KOPT-K1 (cell line): ENCODE measurements around the gene EVL.

ENCODE experiments used
- H3K27ac ChIP-seq: fragments of 200-600 bp; sonication (generic); 2 replicates; pipeline ENCODE4 v1.5.1; 2016; ENCODE audit warnings: antibody characterized with exemption, mild to moderate bottlenecking, low read depth, low read length; ENCODE audit not compliant: poor library complexity, severe bottlenecking
- H3K36me3 ChIP-seq: fragments of 200-600 bp; sonication (generic); 2 replicates; pipeline ENCODE4 v1.5.1; 2017; ENCODE audit warnings: antibody characterized with exemption, mild to moderate bottlenecking, low read length, moderate library complexity; ENCODE audit not compliant: insufficient read depth
- H3K9me3 ChIP-seq: fragments of 200-600 bp; sonication (generic); 2 replicates; pipeline ENCODE4 v1.5.1; 2017; ENCODE audit warnings: antibody characterized with exemption, low read length, mild to moderate bottlenecking; ENCODE audit not compliant: insufficient read depth, poor library complexity, severe bottlenecking

EVL gene

GRCh38 chr14:100142073-100143040 lies 77.1 kb downstream of the EVL start:
- Histone ChIP-seq H3K36me3 (peaks cover 85% of the 10 kb centered on the region), H3K27ac (no peak overlapping the region), H3K9me3 (no peaks in the 10 kb centered on the region)

DNA sequence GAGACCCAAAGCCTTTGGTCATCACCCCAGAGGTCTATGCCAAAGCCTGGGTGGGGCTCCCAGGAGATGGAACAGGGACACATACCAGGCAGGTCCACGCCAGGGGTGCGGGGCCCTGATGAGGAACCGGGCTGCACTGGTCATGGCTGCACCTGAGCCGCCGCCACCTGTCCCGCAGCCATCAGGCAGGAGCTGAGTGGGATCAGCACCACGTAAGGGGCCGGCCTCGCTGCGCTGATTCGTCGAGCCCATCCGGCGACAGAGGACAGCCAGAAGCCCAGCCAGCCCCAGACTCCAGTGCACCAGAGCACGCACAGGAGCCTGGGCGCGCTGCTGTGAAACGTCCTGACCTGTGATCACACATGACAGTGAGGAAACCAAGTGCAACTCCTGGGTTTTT lies 78.3 kb downstream of the EVL start:
- H3K9me3 ChIP-seq: no peaks in the 10 kb centered on the region
- H3K36me3 ChIP-seq: peaks cover 73% of the 10 kb centered on the region
- no peak overlapping the region for H3K27ac ChIP-seq

GRCh38 chr14:100143934-100144333 lies 78.7 kb downstream of the EVL start:
- Histone ChIP-seq H3K9me3 (no peaks in the 10 kb centered on the region), H3K27ac (no peak overlapping the region)

GRCh38 chr14:100144645-100144995 lies 79.4 kb downstream of the EVL start:
- Histone ChIP-seq H3K9me3 (no peaks in the 10 kb centered on the region), H3K36me3 (peaks cover 62% of the 10 kb centered on the region), H3K27ac (peak overlapping the region; percentile 70)

More at GRCh38 chr14:100143934-100144333, 78.7 kb downstream of the EVL start:
- H3K36me3 ChIP-seq: peaks cover 69% of the 10 kb centered on the region

DNA sequence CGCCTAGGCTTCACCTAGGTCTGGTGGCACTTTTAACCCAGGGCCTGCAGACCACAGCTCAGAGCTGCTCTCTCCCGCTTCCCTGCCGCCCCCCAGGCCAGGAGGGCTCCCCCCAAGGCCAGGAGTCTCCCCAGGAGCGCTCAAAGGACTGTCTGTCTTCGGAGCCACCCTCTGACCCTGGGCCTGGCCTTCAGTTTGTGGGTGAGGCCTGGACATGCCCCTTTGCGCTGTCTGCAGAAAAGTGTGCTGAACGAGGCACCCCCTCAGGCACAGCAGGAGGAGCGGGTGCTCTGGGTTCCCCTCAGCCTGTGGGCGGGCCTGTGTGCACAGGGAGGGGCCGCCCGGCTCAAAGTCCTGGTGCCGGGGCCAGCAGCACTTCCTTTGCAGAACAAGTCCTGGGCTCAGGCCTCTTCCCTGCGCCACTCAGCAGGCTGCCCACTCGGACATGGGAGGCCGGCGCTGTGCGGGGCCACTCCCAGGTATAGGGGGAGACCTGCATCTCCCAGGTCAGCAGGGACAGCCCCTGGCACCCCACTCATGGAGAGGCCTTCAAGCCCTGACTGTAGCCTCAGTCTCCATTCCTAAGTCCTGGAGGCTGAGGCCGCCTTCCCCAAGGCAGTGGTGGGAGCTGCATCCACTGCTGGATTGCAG lies 79.9 kb downstream of the EVL start:
- H3K27ac ChIP-seq: peak overlapping the region; percentile 70
- peaks cover 57% of the 10 kb centered on the region for H3K36me3 ChIP-seq
- H3K9me3 ChIP-seq: no peaks in the 10 kb centered on the region

DNA sequence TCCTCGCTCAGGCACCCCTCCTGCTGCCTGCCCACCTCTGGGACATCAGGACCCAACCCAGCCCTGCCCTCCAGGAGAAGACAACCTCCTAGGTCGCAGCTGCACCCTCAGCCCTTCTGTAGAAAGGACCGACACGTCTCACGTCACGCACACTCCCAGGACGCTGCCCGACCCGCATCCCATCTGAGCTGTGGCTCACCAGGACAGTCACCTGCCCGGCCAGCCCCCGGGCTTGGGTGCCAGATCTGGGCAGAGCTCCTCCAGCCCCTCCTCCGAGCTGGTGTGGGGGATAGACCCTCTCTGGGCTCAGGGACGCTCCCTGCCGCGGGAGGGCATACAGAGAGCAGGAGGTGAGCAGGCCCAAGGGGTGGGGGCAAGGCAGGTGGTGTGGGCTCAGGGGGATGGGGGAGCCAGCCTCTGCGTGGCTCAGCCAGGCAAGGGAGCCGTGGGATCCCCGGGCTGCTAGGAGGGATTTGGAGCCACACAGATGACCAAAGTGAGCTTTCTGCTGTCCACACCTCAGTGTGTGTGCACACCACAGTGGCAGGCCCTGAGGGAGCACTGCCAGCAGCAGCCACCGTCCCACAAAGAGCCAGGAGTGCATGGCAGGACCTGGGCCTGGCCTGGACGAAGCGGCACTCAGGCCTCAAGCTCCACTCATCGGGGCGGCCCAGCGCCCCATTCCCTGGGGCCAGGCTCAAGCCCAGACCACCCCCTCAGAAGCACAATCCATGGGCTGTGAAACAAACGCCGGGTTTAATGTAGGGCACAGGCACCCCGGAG lies 80.7 kb downstream of the EVL start:
- Histone ChIP-seq H3K27ac (peak overlapping the region; percentile 70), H3K36me3 (peaks cover 50% of the 10 kb centered on the region), H3K9me3 (no peaks in the 10 kb centered on the region)

DNA sequence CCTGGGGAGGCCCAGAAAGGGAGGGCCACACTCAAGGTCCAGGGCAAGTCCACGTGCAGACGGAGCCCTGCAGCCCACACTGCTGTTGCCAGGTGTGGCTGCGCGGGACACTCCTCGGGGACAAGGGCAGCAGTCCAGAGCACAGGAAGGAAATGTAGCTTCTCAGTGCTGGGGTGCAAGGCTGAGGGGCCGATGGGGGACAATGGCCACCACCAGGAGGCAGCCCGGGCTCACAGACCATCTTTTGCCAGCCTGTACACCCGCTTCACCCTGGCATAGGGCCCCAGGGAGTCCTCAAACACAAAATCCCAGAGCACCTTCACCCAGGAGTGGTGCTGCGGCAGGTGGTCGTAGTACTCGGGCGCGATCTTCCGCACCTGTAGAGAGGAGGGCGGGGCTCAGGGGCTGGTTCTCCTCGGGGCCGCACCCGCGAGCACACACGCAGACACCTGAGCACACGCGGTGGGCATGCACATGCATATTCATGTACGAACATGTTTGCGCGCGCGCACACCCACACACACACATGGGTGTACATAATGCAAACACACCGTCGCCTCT lies 81.4 kb downstream of the EVL start:
- Histone ChIP-seq H3K36me3 (peaks cover 42% of the 10 kb centered on the region), H3K9me3 (no peaks in the 10 kb centered on the region), H3K27ac (peak overlapping the region; percentile 70)

DNA sequence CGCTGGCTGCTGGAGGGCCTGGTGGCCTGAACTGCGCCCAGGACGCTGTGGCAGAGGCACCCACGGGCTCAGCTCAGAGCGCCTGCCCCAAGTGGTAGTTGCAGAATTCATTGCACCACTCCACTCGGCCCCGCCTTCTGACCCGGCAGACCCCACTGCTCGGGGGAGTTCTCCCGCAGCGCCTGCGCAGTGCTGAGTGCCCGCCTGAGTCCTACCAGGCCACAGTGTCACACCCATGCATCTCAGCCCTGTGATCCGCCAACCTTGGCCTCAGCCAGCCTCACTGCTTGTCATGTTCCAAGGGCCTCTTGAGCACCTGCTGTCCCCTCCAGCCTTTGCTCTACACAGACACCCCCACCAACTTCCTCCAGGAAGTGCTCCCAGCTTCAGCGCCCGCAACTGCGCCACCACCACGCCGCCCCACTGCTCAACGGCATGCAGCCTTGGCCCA lies 82.0 kb downstream of the EVL start:
- Histone ChIP-seq H3K27ac (peak overlapping the region; percentile 70), H3K9me3 (no peaks in the 10 kb centered on the region), H3K36me3 (peaks cover 36% of the 10 kb centered on the region)

DNA sequence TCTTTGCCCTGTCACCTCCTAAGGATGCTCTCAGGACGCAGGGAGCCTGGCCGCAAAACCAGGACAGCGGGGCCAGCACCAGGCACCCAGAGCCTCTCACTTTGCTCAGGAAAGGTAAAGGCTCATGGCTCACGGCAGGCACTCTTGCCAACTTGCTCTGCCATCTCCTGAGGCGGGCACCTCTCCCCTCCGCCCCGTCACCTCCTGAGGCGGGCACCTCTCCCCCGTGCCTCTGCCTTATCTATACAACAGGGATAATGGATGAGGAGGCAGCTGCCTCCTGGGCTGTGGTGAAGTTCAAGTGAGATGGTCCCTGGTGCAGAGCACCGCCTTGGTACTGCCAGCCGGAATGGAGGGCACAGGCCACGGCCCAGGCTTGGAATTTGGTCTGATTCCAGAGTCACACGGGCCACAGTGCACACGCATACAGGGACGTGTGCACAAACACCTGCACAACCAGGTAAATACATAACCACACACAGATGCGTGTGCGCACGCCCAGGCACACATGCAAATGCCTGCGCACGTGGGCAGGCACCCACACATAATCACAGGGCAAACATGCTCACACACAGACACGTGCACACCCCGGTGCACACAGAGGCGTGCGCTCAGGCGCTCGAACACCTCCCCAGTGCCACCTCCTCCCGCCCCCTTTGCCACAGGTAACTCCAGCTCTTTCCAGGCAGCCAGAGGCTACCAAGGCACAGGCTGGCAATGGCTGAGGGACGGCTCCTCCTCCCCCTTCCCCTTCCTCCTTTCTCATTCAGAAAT lies 82.7 kb downstream of the EVL start:
- peaks cover 30% of the 10 kb centered on the region for H3K36me3 ChIP-seq
- H3K27ac ChIP-seq: peak overlapping the region; percentile 70
- H3K9me3 ChIP-seq: no peaks in the 10 kb centered on the region

GRCh38 chr14:100148837-100149731 lies 83.9 kb downstream of the EVL start:
- Histone ChIP-seq H3K27ac (peak overlapping the region; percentile 70), H3K36me3 (peaks cover 17% of the 10 kb centered on the region), H3K9me3 (no peaks in the 10 kb centered on the region)

- peaks cover 9% of the 10 kb centered on the region for H3K9me3 ChIP-seq
- peaks cover 8% of the 10 kb centered on the region for H3K36me3 ChIP-seq
- H3K27ac ChIP-seq: no peak overlapping the region
Measured at GRCh38 chr14:100149851-100150611, 84.8 kb downstream of the EVL start.

DNA sequence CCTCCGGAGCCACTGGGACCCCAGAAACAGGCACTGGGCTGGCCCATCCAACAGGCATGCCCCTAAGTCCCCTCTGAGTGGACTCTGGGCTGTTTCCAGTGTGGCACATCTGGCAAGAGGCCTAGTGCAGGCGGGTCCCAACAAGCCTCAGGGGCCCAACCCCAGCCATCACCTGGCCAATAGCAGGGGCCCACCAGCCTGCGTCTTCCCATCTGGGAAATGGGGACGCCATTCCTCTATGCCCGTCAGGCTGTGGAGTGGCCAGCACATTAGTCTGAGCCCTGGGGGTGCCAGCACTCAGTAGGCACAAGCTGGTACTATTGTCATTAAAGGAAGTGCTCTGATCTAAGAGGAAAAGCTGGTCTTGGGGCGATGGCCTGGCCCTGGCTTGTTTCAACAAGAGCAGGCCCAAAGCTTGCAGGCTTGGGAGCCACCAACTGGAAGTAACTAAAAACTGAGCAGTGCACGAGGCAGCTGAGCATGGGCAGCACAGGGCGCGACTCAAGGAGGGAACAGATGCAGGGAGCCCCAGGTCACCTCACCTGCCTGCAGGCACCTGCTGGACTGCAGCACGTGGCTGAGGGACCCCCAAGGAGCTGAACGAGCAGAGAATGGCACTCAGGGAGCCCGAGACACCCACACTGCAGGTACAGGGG lies 85.8 kb downstream of the EVL start:
- Histone ChIP-seq H3K27ac (no peak overlapping the region), H3K9me3 (peaks cover 15% of the 10 kb centered on the region), H3K36me3 (no peaks in the 10 kb centered on the region)
